ENCODE measurements around the gene MARCHF10.
"Not testable (repeated sequence)": the region's sequence is repeated elsewhere in the genome, so short reads cannot be mapped to it uniquely, and the experiment has no call there.

Gene MARCHF10

GRCh38 chr17:62693616-62694409 lies 114.3 kb downstream of the MARCHF10 start:
- peaks cover 20% of the 10 kb centered on the region for H3K36me3 ChIP-seq (ENCODE audit: insufficient read depth, insufficient read length, low read length)
- DNase-seq (ENCODE audit: low read depth, low spot score), result no peak
- H3K4me3 ChIP-seq (ENCODE audit: insufficient read length, low read depth), result no peak overlapping the region
- TF ChIP-seq SUZ12 (IDR thresholded peaks at IDR 0.05; ENCODE audit: extremely low read depth, insufficient read depth, insufficient read length) (no peak), YY1 (IDR thresholded peaks at IDR 0.05; ENCODE audit: insufficient read depth, insufficient read length) (no peak), ZNF274 (IDR thresholded peaks at IDR 0.05; ENCODE audit: low read depth, low read length) (no peak)
- peaks cover 16% of the 10 kb centered on the region for H3K4me1 ChIP-seq (ENCODE audit: insufficient read depth, insufficient read length)
- H3K27me3 ChIP-seq (ENCODE audit: insufficient read depth, insufficient read length), result no peaks in the 10 kb centered on the region
- peak overlapping the region; percentile 24 for H3K9ac ChIP-seq (ENCODE audit: insufficient read length, low read depth)
- no peaks in the 10 kb centered on the region for H3K9me3 ChIP-seq (ENCODE audit: insufficient read depth, low read length)

- Histone ChIP-seq H3K27me3 (ENCODE audit: insufficient read depth, insufficient read length) (no peaks in the 10 kb centered on the region), H3K4me1 (ENCODE audit: insufficient read depth, insufficient read length) (peaks cover 16% of the 10 kb centered on the region), H3K9ac (ENCODE audit: insufficient read length, low read depth) (peak overlapping the region; percentile 25), H3K4me3 (ENCODE audit: insufficient read length, low read depth) (no peak overlapping the region), H3K9me3 (ENCODE audit: insufficient read depth, low read length) (no peaks in the 10 kb centered on the region), H3K36me3 (ENCODE audit: insufficient read depth, insufficient read length, low read length) (peaks cover 29% of the 10 kb centered on the region)
- TF ChIP-seq YY1 (IDR thresholded peaks at IDR 0.05; ENCODE audit: insufficient read depth, insufficient read length), result no peak
- TF ChIP-seq SUZ12 (IDR thresholded peaks at IDR 0.05; ENCODE audit: extremely low read depth, insufficient read depth, insufficient read length), result no peak
- TF ChIP-seq ZNF274 (IDR thresholded peaks at IDR 0.05; ENCODE audit: low read depth, low read length), result no peak
- DNase-seq (ENCODE audit: low read depth, low spot score), result no peak
Observed at GRCh38 chr17:62692721-62693431, 115.2 kb downstream of the MARCHF10 start.

DNA sequence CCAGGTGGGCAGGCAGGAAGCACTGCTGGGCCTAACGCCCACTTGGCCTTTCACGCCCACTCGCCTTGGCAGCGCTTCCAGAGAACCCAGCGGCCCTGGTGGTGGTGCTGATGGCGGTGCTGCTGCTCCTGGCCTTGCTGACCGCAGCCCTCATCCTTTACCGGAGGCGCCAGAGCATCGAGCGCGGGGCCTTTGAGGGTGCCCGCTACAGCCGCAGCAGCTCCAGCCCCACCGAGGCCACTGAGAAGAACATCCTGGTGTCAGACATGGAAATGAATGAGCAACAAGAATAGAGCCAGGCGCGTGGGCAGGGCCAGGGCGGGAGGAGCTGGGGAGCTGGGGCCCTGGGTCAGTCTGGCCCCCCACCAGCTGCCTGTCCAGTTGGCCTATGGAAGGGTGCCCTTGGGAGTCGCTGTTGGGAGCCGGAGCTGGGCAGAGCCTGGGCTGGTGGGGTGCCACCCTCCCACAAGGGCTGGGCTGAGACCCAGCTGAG lies 115.9 kb downstream of the MARCHF10 start:
- no peaks in the 10 kb centered on the region for H3K9me3 ChIP-seq (ENCODE audit: insufficient read depth, low read length)
- H3K9ac ChIP-seq (ENCODE audit: insufficient read length, low read depth), result peak overlapping the region; percentile 25
- H3K36me3 ChIP-seq (ENCODE audit: insufficient read depth, insufficient read length, low read length), result peaks cover 29% of the 10 kb centered on the region
- peaks cover 16% of the 10 kb centered on the region for H3K4me1 ChIP-seq (ENCODE audit: insufficient read depth, insufficient read length)
- DNase-seq (ENCODE audit: low read depth, low spot score), result no peak
- no peaks in the 10 kb centered on the region for H3K27me3 ChIP-seq (ENCODE audit: insufficient read depth, insufficient read length)
- TF ChIP-seq SUZ12 (IDR thresholded peaks at IDR 0.05; ENCODE audit: extremely low read depth, insufficient read depth, insufficient read length) (no peak), YY1 (IDR thresholded peaks at IDR 0.05; ENCODE audit: insufficient read depth, insufficient read length) (no peak), ZNF274 (IDR thresholded peaks at IDR 0.05; ENCODE audit: low read depth, low read length) (no peak)
- H3K4me3 ChIP-seq (ENCODE audit: insufficient read length, low read depth), result no peak overlapping the region

DNA sequence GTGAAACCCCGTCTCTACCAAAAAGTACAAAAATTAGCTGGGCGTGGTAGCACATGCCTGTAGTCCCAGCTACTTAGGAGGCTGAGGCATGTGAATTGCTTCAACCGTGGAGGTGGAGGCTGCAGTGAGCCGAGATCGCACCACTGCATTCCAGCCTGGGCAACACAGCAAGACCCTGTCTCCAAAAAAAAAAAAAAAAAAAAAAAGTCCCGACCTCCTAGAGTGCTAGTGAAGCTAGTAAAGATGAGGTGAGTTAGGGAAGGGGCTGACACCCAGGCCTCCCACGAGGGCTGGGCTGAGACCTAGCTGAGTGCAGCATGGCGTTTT lies 116.6 kb downstream of the MARCHF10 start:
- H3K4me3 ChIP-seq (ENCODE audit: insufficient read length, low read depth); H3K9ac ChIP-seq (ENCODE audit: insufficient read length, low read depth); H3K9me3 ChIP-seq (ENCODE audit: insufficient read depth, low read length); DNase-seq (ENCODE audit: low read depth, low spot score); H3K27me3 ChIP-seq (ENCODE audit: insufficient read depth, insufficient read length): not testable (repeated sequence)
- Histone ChIP-seq H3K36me3 (ENCODE audit: insufficient read depth, insufficient read length, low read length) (peaks cover 29% of the 10 kb centered on the region), H3K4me1 (ENCODE audit: insufficient read depth, insufficient read length) (peaks cover 16% of the 10 kb centered on the region)

DNA sequence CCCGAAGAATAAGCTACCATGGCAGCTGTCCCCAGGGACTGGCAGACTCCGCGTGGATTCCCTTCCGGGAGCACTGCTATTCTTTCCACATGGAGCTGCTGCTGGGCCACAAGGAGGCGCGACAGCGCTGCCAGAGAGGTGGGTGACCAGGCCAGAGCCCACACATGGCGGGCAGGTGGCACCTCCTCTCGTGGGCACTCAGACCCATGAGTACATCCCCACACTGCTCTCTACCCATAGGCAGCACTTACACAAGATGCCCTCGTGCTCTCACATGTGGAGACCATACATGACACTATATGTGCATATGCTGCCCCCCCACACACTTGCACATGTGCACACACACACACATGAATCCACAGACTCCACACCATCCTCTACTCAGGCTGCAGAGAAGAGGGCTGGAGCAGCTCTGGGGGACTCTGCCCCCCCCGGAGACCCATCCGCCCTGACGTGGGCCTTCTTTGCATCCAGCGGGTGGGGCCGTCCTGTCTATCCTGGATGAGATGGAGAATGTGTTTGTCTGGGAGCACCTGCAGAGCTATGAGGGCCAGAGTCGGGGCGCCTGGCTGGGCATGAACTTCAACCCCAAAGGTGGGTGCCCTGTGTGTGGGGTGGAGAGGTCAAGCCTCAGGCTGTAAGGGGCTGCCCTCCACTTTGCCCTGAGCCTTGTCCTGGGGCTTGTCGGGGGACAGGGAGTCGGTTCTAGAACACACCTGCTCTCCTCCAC lies 117.8 kb downstream of the MARCHF10 start:
- Histone ChIP-seq H3K9me3 (ENCODE audit: insufficient read depth, low read length) (no peaks in the 10 kb centered on the region), H3K4me1 (ENCODE audit: insufficient read depth, insufficient read length) (peaks cover 16% of the 10 kb centered on the region), H3K36me3 (ENCODE audit: insufficient read depth, insufficient read length, low read length) (peaks cover 32% of the 10 kb centered on the region), H3K9ac (ENCODE audit: insufficient read length, low read depth) (no peak overlapping the region), H3K4me3 (ENCODE audit: insufficient read length, low read depth) (no peak overlapping the region), H3K27me3 (ENCODE audit: insufficient read depth, insufficient read length) (no peaks in the 10 kb centered on the region)
- TF ChIP-seq YY1 (IDR thresholded peaks at IDR 0.05; ENCODE audit: insufficient read depth, insufficient read length), result no peak
- TF ChIP-seq SUZ12 (IDR thresholded peaks at IDR 0.05; ENCODE audit: extremely low read depth, insufficient read depth, insufficient read length), result no peak
- no peak for DNase-seq (ENCODE audit: low read depth, low spot score)

- Histone ChIP-seq H3K27me3 (ENCODE audit: insufficient read depth, insufficient read length) (no peaks in the 10 kb centered on the region), H3K36me3 (ENCODE audit: insufficient read depth, insufficient read length, low read length) (peaks cover 32% of the 10 kb centered on the region), H3K9ac (ENCODE audit: insufficient read length, low read depth) (no peak overlapping the region), H3K9me3 (ENCODE audit: insufficient read depth, low read length) (no peaks in the 10 kb centered on the region), H3K4me1 (ENCODE audit: insufficient read depth, insufficient read length) (peaks cover 10% of the 10 kb centered on the region), H3K4me3 (ENCODE audit: insufficient read length, low read depth) (no peak overlapping the region)
- TF ChIP-seq ZNF274 (IDR thresholded peaks at IDR 0.05; ENCODE audit: low read depth, low read length) (no peak), YY1 (IDR thresholded peaks at IDR 0.05; ENCODE audit: insufficient read depth, insufficient read length) (no peak), SUZ12 (IDR thresholded peaks at IDR 0.05; ENCODE audit: extremely low read depth, insufficient read depth, insufficient read length) (no peak)
- no peak for DNase-seq (ENCODE audit: low read depth, low spot score)
Observed at GRCh38 chr17:62689441-62690167, 118.5 kb downstream of the MARCHF10 start.

Data from NT2/D1 (cell line).